ENCODE data around the gene TTLL8. TPM values are rescaled to one million over a fixed set of nuclear protein-coding genes. Genes with fewer than 3 reads are reported as not detected.

Gene TTLL8
- polyA plus RNA-seq, 2 of the 4 experiments (the other 2 are of a cell fraction), result not detected

DNA sequence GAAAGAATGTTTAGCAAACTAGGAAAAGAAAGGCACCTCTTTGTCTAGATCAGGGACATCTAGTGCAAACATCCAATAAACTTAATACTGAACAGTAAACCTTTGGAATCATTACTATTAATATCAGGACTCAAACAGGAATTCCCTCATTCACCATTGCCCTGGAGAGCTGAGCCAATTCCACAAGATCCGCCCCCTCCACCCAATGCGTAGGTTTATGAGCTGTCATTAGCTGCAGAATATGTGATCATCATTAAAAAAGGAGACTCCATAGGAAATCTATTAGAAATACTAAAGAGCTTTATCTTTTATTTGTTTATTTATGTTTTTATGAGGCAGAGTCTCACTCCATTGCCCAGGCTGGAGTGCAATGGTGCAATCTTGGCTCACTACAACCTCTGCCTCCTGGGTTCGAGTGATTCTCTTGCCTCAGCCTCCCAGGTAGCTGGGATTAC is 51.0 kb downstream of the TTLL8 start:
- POLR2A ChIA-PET, result no interaction called here
- Histone ChIP-seq H3K4me3 (no peak overlapping the region), H3K4me2 (no peak overlapping the region), H3K27ac (no peak overlapping the region), H3K4me1 (0 out of 3 replicates have a peak, but pooled peaks cover 4% of the 10 kb centered on the region), H3K9me3 (no peaks in the 10 kb centered on the region)
- CTCF ChIA-PET, result interaction anchor here (0.9 to 1.2 kb wide), 2 partner anchors 24 to 76 kb away, joined by 3 to 5 read pairs; no protein-coding TSS in a partner anchor
- WGBS (ENCODE audit: missing lambda C conversion rate), result 81% methylated on average over 3 of the region's 3 CpGs
- no peak for ATAC-seq
- TF ChIP-seq HOXB13 (CRISPR knock-in tag; IDR thresholded peaks at IDR 0.05; ENCODE audit: low read depth), result no peak
- TF ChIP-seq CHD2 (IDR thresholded peaks at IDR 0.05; ENCODE audit: low read length, partially characterized antibody), result no peak
- no peak for TF ChIP-seq CBX8 (IDR thresholded peaks at IDR 0.05)
- no peak for TF ChIP-seq KDM1A (IDR thresholded peaks at IDR 0.05; ENCODE audit: low read depth)
- no peak for TF ChIP-seq EHF (CRISPR knock-in tag; IDR thresholded peaks at IDR 0.05)
- no peak for TF ChIP-seq ATOH8 (CRISPR knock-in tag; IDR thresholded peaks at IDR 0.05; ENCODE audit: low read depth)
- no peak for TF ChIP-seq RAD21 (conservative IDR thresholded peaks at IDR 0.05 in 1 of 2, IDR thresholded peaks at IDR 0.05 in 1 of 2)
- FAIRE-seq, result no peak
- DNase-seq (ENCODE audit: low read depth in 1 of 2, low spot score in 1 of 2), result no peak

DNA sequence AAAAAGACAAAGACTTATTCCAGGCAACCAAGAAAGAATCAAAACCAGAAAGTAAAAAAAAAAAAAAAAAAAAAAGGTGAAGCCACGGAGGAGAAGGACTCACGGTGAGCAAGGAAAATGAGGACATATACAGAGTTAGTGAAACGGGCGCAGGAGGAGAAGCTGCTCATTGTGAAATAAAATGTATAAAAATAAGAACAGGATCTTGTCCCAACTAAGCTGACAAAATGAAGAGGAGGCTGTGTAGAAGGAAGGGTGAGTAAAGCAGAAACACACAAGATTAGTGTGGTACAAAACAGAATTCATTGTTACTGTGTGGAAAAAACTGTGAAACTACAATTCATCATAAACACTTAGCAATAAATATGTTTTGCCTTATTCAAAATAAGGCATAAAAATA is 53.2 kb downstream of the TTLL8 start:
- no peak for TF ChIP-seq ATOH8 (CRISPR knock-in tag; IDR thresholded peaks at IDR 0.05; ENCODE audit: low read depth)
- no peak for TF ChIP-seq ESRRA (IDR thresholded peaks at IDR 0.05; ENCODE audit: borderline replicate concordance, low read length)
- no peak for TF ChIP-seq EP300 (IDR thresholded peaks at IDR 0.05)
- TF ChIP-seq MAFK (IDR thresholded peaks at IDR 0.05; ENCODE audit: partially characterized antibody), result no peak
- TF ChIP-seq FOSB (CRISPR knock-in tag; IDR thresholded peaks at IDR 0.05), result no peak
- no peak for TF ChIP-seq ZC3H11A (IDR thresholded peaks at IDR 0.05)
- no peak for TF ChIP-seq RAD21 (conservative IDR thresholded peaks at IDR 0.05 in 1 of 2, IDR thresholded peaks at IDR 0.05 in 1 of 2)
- no peak for TF ChIP-seq HOXB5 (CRISPR knock-in tag; IDR thresholded peaks at IDR 0.05)
- no peak for TF ChIP-seq BHLHE40 (IDR thresholded peaks at IDR 0.05; ENCODE audit: low read depth, low read length)
- TF ChIP-seq NFE2L2 (conservative IDR thresholded peaks at IDR 0.05; ENCODE audit: low read length), result no peak
- TF ChIP-seq SMC3 (IDR thresholded peaks at IDR 0.05), result no peak
- TF ChIP-seq E2F6 (IDR thresholded peaks at IDR 0.05; ENCODE audit: borderline replicate concordance, low read depth), result no peak
- DNase-seq (ENCODE audit: low read depth in 1 of 2, low spot score in 1 of 2), result no peak
- no peak for ATAC-seq
- POLR2A ChIA-PET, result no interaction called here
- CTCF ChIA-PET, result interaction anchor here (2.4 to 2.8 kb wide), 2 partner anchors 11 to 26 kb away, joined by 10 to 16 read pairs; no protein-coding TSS in a partner anchor
- no peak for FAIRE-seq
- Histone ChIP-seq H3K4me2 (no peak overlapping the region), H3K4me3 (no peak overlapping the region), H3K4me1 (0 out of 3 replicates have a peak, but pooled peaks cover 4% of the 10 kb centered on the region), H3K9me3 (no peaks in the 10 kb centered on the region), H3K27ac (no peak overlapping the region)
- 62% methylated on average over 4 of the region's 4 CpGs for WGBS (ENCODE audit: missing lambda C conversion rate)

GRCh38 chr22:50002791-50003190 is 55.3 kb downstream of the TTLL8 start:
- DNase-seq (ENCODE audit: low read depth in 1 of 2, low spot score in 1 of 2) (no peak), FAIRE-seq (no peak), ATAC-seq (no peak)
- WGBS (ENCODE audit: missing lambda C conversion rate), result 77% methylated on average over 7 of the region's 7 CpGs
- no peak for TF ChIP-seq MYC (IDR thresholded peaks at IDR 0.05; ENCODE audit: borderline replicate concordance, low read length)
- TF ChIP-seq EHMT2 (IDR thresholded peaks at IDR 0.05; ENCODE audit: low read depth), result no peak
- no peak for TF ChIP-seq ATOH8 (CRISPR knock-in tag; IDR thresholded peaks at IDR 0.05; ENCODE audit: low read depth)
- TF ChIP-seq NPAS2 (CRISPR knock-in tag; IDR thresholded peaks at IDR 0.05; ENCODE audit: borderline replicate concordance), result no peak
- TF ChIP-seq, protein P1, sequence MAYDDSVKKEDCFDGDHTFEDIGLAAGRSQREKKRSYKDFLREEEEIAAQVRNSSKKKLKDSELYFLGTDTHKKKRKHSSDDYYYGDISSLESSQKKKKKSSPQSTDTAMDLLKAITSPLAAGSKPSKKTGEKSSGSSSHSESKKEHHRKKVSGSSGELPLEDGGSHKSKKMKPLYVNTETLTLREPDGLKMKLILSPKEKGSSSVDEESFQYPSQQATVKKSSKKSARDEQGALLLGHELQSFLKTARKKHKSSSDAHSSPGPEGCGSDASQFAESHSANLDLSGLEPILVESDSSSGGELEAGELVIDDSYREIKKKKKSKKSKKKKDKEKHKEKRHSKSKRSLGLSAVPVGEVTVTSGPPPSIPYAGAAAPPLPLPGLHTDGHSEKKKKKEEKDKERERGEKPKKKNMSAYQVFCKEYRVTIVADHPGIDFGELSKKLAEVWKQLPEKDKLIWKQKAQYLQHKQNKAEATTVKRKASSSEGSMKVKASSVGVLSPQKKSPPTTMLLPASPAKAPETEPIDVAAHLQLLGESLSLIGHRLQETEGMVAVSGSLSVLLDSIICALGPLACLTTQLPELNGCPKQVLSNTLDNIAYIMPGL (CRISPR knock-in tag; IDR thresholded peaks at IDR 0.05; ENCODE audit: borderline replicate concordance), result no peak
- no peak for TF ChIP-seq NR3C1 (IDR thresholded peaks at IDR 0.05)
- TF ChIP-seq POLR2A (IDR thresholded peaks at IDR 0.05; ENCODE audit: low read length), result no peak
- POLR2A ChIA-PET, result no interaction called here
- peaks cover 4% of the 10 kb centered on the region; the same call in 1 of the 3 replicates for H3K4me1 ChIP-seq
- H3K4me3 ChIP-seq, result no peak overlapping the region
- H3K9me3 ChIP-seq, result no peaks in the 10 kb centered on the region
- no peak overlapping the region for H3K27ac ChIP-seq
- no peak overlapping the region for H3K4me2 ChIP-seq
- CTCF ChIA-PET, result interaction anchor here (1.5 to 2.4 kb wide), 2 partner anchors 10 to 28 kb away, joined by 6 to 13 read pairs; no protein-coding TSS in a partner anchor

Data from A549 (cell line).